Effector memory CD8-positive, alpha-beta T cell (primary cell): ENCODE results near the gene GPC1.
"Not testable (repeated sequence)": the region's sequence is repeated elsewhere in the genome, so short reads cannot be mapped to it uniquely, and the experiment has no call there.

Experiments
- ATAC-seq: fragments of 150-1000 bp; cut with Tn5 transposase; replicated peaks from 2 replicates; pipeline ENCODE4 v1.10.0; 2021; ENCODE audit warnings: mild to moderate bottlenecking, moderate library complexity
- DNase-seq, 3 experiments: peaks; one replicate each; pipeline ENCODE4 v3.0.0; 2021
- H3K27ac Mint-ChIP-seq, 2 donors: one replicate each; pipeline ENCODE4 v1.8.0; 2022; ENCODE audit warnings: mild to moderate bottlenecking in 2 of 2, mixed read lengths in 2 of 2, moderate library complexity in 2 of 2
- H3K27me3 Mint-ChIP-seq, 2 donors: one replicate each; pipeline ENCODE4 v1.8.0; 2022; ENCODE audit warnings: mixed read lengths in 2 of 2
- H3K36me3 Mint-ChIP-seq: one replicate; pipeline ENCODE4 v1.8.0; 2022; ENCODE audit warnings: mild to moderate bottlenecking, moderate library complexity, mixed read lengths; ENCODE audit not compliant: insufficient read depth
- H3K4me1 Mint-ChIP-seq, 2 donors: one replicate each; pipeline ENCODE4 v1.8.0; 2022; ENCODE audit warnings: low read depth in 2 of 2, mixed read lengths in 2 of 2
- H3K4me3 Mint-ChIP-seq, 2 donors: one replicate each; pipeline ENCODE4 v1.8.0; 2022; ENCODE audit warnings: mild to moderate bottlenecking in 2 of 2, mixed read lengths in 2 of 2, moderate library complexity in 2 of 2
- H3K9me3 Mint-ChIP-seq, 2 donors: one replicate each; pipeline ENCODE4 v1.8.0; 2022; ENCODE audit warnings: mixed read lengths in 2 of 2

The GPC1 gene

DNA sequence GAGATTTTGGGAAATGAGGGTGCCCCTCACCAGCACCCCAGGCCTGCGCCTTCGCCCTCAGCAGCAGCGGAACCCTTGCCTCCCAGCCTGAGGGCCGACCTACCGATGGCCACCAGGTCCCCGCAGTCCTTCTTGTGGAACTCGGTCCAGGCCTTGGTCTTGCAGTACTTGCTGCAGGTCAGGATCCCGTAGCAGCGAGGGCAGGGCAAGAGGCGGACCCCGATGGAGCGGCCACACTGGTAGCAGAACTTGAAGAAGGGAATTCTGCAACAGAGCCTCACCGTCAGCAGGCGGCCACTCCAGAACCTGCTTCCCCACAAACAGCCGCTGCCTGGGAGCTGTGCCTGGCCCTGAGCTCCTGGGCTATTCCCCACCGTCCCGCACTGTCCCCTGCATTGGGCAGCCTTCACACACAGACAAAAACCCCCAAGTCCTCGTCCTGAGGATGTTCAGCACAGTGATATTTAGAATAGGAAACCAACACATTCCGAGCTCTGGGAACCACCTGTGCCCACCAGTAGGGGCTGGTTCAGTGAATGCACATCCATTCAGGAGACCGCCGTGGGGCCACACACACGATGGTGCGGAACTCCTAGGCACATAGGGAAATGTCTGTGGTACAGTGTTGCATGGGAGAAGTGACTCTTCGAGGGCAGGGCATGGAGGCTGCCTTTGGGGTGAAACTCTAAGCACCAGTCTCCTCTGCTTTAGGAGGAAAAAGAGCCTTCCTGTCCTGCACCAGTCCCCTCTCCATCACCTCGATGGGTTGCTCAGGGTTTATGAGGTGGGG, 45.6 kb downstream of the GPC1 start:
- Mint-ChIP-seq H3K27me3 (no peaks in the 10 kb centered on the region), H3K9me3 (peaks cover 0 to 4% of the 10 kb centered on the region in 2 donors), H3K27ac (no peak overlapping the region), H3K36me3 (no peaks in the 10 kb centered on the region), H3K4me1 (no peaks in the 10 kb centered on the region), H3K4me3 (no peak overlapping the region)
- ATAC-seq (no peak), DNase-seq (no peak)

DNA sequence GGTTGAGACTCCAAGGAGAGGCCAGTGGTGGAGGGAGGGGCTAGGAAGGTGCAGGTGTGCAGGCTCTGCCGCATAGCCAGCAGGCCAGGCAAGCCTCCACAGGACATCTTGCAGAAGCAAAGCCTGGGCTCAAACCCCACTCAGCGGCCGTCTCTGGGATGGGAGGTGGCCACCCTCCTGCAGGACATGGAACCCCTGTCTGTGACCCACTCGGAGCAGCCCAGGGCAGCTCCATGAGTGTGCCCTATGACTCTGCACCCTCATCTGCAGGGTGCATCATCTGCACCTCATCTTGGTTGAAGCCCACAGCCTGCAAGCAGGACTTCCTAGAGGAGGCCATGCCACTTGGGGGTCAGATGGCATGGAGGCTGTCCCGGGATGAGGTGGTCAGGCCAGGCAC, 46.3 kb downstream of the GPC1 start:
- Mint-ChIP-seq H3K36me3 (no peaks in the 10 kb centered on the region), H3K9me3 (no peaks in the 10 kb centered on the region), H3K27me3 (no peaks in the 10 kb centered on the region), H3K4me3 (no peak overlapping the region), H3K4me1 (no peaks in the 10 kb centered on the region), H3K27ac (no peak overlapping the region)
- no peak for DNase-seq
- no peak for ATAC-seq

DNA sequence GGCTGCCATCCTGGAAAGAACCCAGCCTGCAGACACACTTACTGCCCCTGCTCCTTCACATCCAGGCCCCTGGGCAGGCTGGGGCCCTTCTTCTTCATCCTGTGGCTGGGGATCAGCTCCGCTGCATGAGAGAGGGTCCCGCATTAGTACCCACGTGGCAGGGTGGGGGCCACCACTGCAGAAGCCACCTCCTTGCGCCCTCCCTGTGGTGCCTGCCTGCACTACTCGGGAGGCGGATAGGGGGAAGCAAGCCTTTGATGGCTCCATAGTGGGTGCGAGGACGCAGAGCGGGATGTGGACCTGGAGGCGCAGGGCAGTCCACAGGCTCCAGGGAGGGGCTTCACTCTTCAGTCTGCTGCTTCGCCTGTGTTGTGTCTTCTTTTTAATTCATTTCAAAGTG, 46.7 kb downstream of the GPC1 start:
- Mint-ChIP-seq H3K9me3 (peaks cover 0 to 2% of the 10 kb centered on the region in 2 donors), H3K4me1 (peaks cover 0 to 3% of the 10 kb centered on the region in 2 donors), H3K27ac (no peak overlapping the region), H3K36me3 (no peaks in the 10 kb centered on the region), H3K4me3 (no peak overlapping the region), H3K27me3 (no peaks in the 10 kb centered on the region)
- DNase-seq, result no peak
- ATAC-seq, result no peak

DNA sequence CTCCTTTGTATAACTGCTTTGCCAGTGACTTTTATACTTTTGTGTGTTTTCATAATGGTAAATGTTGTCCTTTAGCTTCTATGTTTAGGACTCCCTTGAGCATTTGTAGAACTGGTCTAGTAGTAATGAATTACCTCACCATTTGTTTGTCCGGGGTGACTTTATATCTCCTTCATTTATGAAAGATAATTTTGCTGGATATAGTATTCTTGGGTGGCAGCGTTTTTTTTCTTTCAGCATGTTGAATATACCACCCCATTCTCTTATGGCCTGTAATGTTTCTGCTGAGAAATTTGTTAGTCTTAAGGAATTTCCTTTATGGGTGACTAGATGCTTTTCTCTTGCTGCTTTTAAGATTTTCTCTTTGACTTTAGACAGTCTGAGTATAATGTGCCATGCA, 56.0 kb downstream of the GPC1 start:
- no peaks in the 10 kb centered on the region for H3K27me3 Mint-ChIP-seq
- no peak for DNase-seq
- no peak overlapping the region for H3K4me3 Mint-ChIP-seq
- ATAC-seq, result no peak
- peaks cover 9 to 32% of the 10 kb centered on the region in 2 donors for H3K9me3 Mint-ChIP-seq
- H3K4me1 Mint-ChIP-seq, result peaks cover 2 to 4% of the 10 kb centered on the region in 2 donors
- H3K27ac Mint-ChIP-seq, result no peak overlapping the region
- no peaks in the 10 kb centered on the region for H3K36me3 Mint-ChIP-seq

DNA sequence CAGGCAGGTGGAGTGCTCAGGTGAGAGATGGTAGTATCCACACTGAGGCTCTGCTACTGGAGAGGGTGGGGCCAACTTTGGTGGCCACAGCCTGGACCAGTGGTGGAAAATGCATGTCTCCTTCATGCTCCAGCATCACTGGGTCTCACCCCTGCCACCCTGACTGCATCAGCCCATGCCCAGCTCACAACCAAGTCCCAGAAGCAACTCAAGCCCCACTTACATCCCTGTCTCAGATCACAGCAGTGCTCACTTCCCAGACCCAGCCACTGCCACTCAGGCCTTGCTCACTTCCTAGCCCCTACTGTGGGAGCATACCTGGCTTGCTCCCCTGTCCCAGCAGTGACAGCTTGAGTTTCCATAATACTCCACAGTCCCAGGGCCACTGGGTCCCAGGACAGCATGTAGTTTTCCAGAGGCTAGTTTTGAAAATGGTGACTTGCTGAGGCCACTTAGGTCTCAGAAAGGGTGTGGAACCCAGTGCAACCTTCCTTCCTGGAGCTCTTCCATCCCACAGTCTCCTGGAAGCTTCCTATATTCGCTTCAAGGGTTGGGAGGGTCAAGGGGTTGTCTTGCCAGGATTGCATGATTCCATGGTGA, 58.8 kb downstream of the GPC1 start:
- Mint-ChIP-seq H3K4me1 (peaks cover 0 to 2% of the 10 kb centered on the region in 2 donors), H3K4me3 (no peak overlapping the region), H3K27me3 (no peaks in the 10 kb centered on the region), H3K27ac (no peak overlapping the region), H3K36me3 (peaks cover 6% of the 10 kb centered on the region), H3K9me3 (peaks cover 7 to 24% of the 10 kb centered on the region in 2 donors)
- no peak for DNase-seq
- no peak for ATAC-seq

DNA sequence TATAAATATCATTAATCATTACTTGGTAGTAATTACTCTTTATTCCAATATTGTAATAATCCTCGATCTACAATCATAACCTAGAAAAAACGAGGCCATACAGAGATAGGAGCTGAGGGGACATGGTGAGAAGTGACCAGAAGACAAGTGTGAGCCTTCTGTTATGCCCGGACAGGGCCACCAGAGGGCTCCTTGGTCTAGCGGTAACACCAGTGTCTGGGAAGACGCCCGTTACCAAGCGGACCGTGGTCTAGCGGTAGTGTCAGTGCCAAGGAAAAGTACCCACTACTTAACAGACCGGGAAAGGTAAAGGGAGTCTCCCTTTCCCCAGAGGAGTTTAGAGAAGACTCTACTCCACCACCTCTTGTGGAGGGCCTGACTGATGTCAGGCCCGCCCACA, 59.5 kb downstream of the GPC1 start:
- not testable (repeated sequence) for H3K36me3 Mint-ChIP-seq, H3K27ac Mint-ChIP-seq

DNA sequence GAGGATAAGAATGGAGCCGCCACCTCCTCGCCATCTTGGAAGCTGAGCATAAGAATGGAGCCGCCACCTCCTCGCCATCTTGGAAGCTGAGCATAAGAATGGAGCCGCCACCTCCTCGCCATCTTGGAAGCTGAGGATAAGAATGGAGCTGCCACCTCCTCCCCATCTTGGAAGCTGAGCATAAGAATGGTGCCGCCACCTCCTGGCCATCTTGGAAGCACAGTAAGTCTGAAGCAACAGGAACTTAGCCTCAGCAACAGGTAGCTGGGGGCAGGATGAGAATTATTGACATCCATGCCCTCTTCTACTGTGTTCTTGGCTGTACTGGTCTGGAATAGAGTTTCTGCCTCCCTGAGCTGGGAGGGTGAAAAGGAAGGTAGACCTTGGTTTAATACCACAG, 61.6 kb downstream of the GPC1 start:
- not testable (repeated sequence) for DNase-seq, H3K36me3 Mint-ChIP-seq, H3K27ac Mint-ChIP-seq, H3K27me3 Mint-ChIP-seq, H3K4me1 Mint-ChIP-seq, ATAC-seq, H3K4me3 Mint-ChIP-seq, H3K9me3 Mint-ChIP-seq

More for the DNA sequence above, 59.5 kb downstream of the GPC1 start:
- DNase-seq, H3K27me3 Mint-ChIP-seq, ATAC-seq, H3K4me3 Mint-ChIP-seq, H3K4me1 Mint-ChIP-seq: not testable (repeated sequence)
- peaks cover 7 to 22% of the 10 kb centered on the region in 2 donors for H3K9me3 Mint-ChIP-seq

DNA sequence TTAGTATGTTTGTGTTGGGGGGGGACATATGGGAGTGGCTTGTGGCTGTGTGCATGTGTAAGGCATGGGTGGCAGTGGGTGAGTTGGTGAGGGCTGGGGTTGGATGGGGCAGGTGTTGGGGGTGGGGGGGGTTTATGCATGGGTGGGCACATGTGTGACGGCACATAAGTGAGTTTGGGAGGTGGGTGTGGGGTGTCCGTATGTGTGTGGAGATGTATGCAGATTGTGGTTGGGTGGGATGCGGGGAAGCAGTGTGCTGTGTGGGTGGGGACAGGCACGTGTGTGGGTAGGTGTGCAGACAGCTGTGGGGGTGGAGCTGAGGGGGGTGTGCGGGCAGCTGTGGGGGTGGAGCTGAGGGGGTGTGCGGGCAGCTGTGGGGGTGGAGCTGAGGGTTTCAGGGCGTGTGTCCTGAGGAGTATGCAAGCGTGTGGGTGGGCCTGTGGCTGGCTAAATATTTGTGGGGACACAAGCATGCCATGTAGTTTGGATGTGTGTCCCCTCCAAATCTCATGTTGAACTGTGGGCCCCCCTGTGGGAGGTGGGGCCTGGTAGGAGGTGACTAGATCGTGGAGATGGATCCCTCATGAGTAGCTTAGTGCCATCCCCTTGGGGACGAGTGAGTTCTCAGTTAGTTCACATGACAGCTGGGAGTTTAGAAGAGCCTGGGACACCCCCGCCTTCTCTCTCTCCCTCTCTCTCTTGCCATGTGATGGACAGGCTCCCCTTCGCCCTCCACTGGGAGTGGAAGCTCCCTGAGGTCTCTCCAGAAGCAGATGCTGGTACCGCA, 62.9 kb downstream of the GPC1 start:
- ATAC-seq (no peak), DNase-seq (no peak)
- H3K27me3 Mint-ChIP-seq, result no peaks in the 10 kb centered on the region
- peaks cover 3 to 5% of the 10 kb centered on the region in 2 donors for H3K9me3 Mint-ChIP-seq
- no peak overlapping the region for H3K27ac Mint-ChIP-seq
- peaks cover 6% of the 10 kb centered on the region for H3K36me3 Mint-ChIP-seq
- H3K4me3 Mint-ChIP-seq, result no peak overlapping the region
- peaks cover 0 to under 1% of the 10 kb centered on the region in 2 donors for H3K4me1 Mint-ChIP-seq

DNA sequence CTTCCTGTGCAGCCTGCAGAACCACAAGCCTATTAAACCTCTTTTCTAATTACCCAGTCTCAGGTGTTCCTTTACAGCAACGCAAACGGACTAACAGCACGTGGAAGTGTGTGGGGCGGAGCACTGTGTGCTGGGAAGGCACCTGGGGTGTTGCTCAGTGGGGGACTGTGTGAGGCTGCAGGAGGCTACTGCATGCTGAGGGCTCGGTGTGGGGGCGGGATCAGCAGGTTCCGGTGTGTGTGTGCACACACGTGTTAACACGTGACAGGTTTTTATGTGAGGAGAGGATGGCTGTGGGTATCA, 63.4 kb downstream of the GPC1 start:
- Mint-ChIP-seq H3K27ac (no peak overlapping the region), H3K27me3 (no peaks in the 10 kb centered on the region), H3K4me1 (no peaks in the 10 kb centered on the region), H3K4me3 (no peak overlapping the region), H3K36me3 (peaks cover 6% of the 10 kb centered on the region), H3K9me3 (no peaks in the 10 kb centered on the region)
- DNase-seq (no peak), ATAC-seq (no peak)

DNA sequence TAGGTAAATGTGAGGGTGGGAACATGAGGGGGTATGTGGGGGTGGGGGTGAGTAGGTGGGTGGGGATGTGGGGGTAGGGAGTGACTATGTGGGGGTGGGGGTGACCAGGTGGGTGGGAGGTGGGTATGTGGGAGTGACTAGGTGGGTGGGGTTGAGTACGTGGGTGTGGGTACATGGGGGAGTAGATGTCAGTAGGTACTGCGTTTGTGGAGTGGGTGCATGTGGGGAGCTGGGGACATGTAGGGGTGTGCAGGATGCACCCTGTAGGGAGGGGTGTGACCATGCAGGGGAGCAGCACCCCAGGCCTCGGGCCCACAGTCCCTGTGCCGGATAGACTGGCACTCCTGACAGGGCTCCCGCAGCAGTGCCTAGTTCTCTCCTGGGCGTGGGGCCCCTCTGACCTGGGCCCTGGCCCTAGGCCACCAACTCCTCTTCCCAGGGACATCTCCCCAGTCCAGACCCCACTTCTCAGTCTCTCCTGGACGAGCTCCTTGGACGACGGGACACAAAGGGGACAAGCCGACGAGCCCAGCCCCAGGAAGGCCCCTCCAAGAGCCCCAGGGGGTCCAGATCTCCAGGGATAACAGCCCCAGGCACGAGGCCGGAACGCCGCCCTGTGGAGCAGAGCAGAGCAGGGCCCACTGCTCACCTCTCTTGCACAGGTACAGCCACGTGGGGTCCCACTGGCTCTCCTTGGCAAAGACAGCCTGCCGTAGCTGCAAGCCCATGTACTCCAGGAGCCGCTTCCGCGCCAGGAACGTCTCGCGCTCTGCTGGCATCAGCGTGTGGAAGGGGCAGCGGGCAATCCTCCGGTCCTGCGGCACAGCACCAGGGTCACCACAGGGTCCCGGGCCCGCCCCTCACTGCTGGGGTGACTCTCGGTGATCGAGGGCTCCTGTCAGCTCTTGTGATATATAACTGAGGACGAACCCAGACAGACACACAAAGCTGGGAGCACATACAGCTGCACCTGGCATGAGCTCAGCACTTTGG, 64.1 kb downstream of the GPC1 start:
- Mint-ChIP-seq H3K27me3 (no peaks in the 10 kb centered on the region), H3K4me1 (no peaks in the 10 kb centered on the region), H3K27ac (no peak overlapping the region), H3K9me3 (no peaks in the 10 kb centered on the region), H3K36me3 (peaks cover 6% of the 10 kb centered on the region), H3K4me3 (no peak overlapping the region)
- ATAC-seq (no peak), DNase-seq (no peak)

DNA sequence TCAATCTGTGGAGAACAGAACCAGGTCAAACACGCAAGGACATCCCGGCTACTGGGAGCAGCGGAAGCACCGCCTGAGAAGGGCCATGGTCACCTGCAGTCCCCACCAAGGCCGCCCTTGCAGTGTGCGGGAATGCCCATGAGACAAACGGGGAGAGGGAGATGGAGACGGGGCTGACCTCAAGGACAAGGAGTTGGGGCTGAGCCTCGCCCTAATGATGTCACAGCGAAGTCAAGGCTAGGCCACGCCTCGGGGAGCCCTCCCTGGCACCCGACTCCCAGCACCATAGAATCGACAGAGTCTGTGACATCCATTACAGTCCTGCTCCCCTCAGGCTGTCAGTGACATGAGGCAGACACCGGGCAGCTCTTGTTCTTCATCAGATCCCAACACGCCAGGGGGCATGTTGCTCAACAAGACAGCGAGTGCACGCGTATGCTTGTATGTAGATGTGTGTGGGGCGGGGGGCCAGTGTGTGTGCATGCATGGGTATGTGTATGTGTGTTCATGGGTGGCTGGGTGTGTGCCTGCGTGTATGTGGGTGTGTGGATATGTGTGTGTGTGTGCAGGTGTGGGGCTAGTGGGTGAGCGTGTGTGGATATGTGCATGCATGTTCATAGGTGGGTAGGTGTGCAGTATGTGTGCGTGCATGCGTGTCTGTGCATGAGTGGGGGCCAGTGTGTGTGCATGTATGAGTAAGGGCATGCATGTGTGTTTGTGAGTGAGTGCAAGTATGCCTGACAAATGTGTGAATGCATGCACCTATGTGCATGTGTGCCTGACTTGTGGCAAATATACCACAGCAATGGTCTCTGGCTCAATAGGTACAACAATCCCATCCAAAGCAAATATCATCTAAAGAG, 65.3 kb downstream of the GPC1 start:
- Mint-ChIP-seq H3K9me3 (no peaks in the 10 kb centered on the region), H3K4me3 (no peak overlapping the region)
- no peak for ATAC-seq

DNA sequence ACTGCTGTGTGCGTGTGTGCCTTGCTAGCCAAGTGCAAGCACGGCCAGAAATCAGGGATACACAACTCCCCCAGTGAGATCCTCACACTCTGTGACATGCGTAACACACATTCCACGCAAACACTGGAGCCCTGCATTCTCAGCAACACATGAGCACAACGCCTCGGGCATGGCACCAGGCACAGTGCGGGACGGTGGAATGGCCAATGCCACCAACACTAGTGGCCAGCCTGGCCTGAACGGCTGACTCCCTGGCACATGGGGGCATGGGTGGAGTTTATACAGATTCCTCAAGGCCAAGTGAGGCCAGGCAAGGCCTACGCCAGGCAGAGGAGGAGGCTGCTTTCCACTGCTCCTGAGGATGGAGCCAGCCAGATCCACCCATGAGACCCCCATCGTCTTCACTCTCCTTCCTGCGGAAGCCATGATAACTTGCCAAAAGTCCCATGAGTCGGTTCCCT, 66.1 kb downstream of the GPC1 start:
- DNase-seq, result no peak
- H3K4me3 Mint-ChIP-seq, result no peak overlapping the region
- H3K36me3 Mint-ChIP-seq, result peaks cover 6% of the 10 kb centered on the region
- no peaks in the 10 kb centered on the region for H3K9me3 Mint-ChIP-seq
- H3K27ac Mint-ChIP-seq, result no peak overlapping the region
- H3K4me1 Mint-ChIP-seq, result no peaks in the 10 kb centered on the region
- ATAC-seq, result no peak
- H3K27me3 Mint-ChIP-seq, result no peaks in the 10 kb centered on the region

More for the DNA sequence above, 65.3 kb downstream of the GPC1 start:
- Mint-ChIP-seq H3K27me3 (no peaks in the 10 kb centered on the region), H3K36me3 (peaks cover 6% of the 10 kb centered on the region), H3K27ac (no peak overlapping the region), H3K4me1 (no peaks in the 10 kb centered on the region)
- no peak for DNase-seq
